Activated T-cell treated with anti-CD3 and anti-CD28 coated beads for 48 hours (primary cell): ENCODE results near the gene CHST3.
A peak's percentile ranks its signal among the peaks of the same experiment; 100 is the strongest.
"Not testable (repeated sequence)": the region's sequence is repeated elsewhere in the genome, so short reads cannot be mapped to it uniquely, and the experiment has no call there.

ENCODE experiments used
- DNase-seq: peaks from one replicate; pipeline ENCODE4 v3.0.0-alpha.2; 2020; ENCODE audit warnings: low read depth

Gene CHST3

GRCh38 chr10:71972746-71973695 lies 8.8 kb downstream of the CHST3 start:
- DNase-seq: no peak

GRCh38 chr10:71973777-71974488 lies 9.7 kb downstream of the CHST3 start:
- no peak for DNase-seq

- peak; percentile 63 for DNase-seq
Observed at GRCh38 chr10:71974489-71975021, 10.4 kb downstream of the CHST3 start.

- DNase-seq: no peak
Observed at GRCh38 chr10:71975087-71975870, 11.1 kb downstream of the CHST3 start.

- no peak for DNase-seq
Observed at GRCh38 chr10:71975871-71976725, 11.9 kb downstream of the CHST3 start.

GRCh38 chr10:71977614-71977903 lies 13.4 kb downstream of the CHST3 start:
- not testable (repeated sequence) for DNase-seq

- DNase-seq: no peak
Observed at GRCh38 chr10:71978476-71978875, 14.3 kb downstream of the CHST3 start.

- DNase-seq: no peak
Observed at GRCh38 chr10:71978988-71979691, 14.9 kb downstream of the CHST3 start.

- no peak for DNase-seq
Observed at GRCh38 chr10:71979692-71980062, 15.5 kb downstream of the CHST3 start.

GRCh38 chr10:71980181-71981014 lies 16.2 kb downstream of the CHST3 start:
- no peak for DNase-seq

- DNase-seq: no peak
Observed at GRCh38 chr10:71981015-71981875, 17.1 kb downstream of the CHST3 start.

GRCh38 chr10:71981876-71982230 lies 17.7 kb downstream of the CHST3 start:
- no peak for DNase-seq

- no peak for DNase-seq
Observed at GRCh38 chr10:71982269-71983178, 18.3 kb downstream of the CHST3 start.

- DNase-seq: no peak
Observed at GRCh38 chr10:71984126-71984808, 20.1 kb downstream of the CHST3 start.

GRCh38 chr10:71984809-71985388 lies 20.7 kb downstream of the CHST3 start:
- DNase-seq: no peak

GRCh38 chr10:71985542-71986250 lies 21.5 kb downstream of the CHST3 start:
- no peak for DNase-seq
